Mesendoderm (in vitro differentiated cells): ENCODE results near the gene ACKR1.

Experiments
- DNase-seq: peaks from one replicate; pipeline ENCODE4 v3.0.0; 2013
- H2AK5ac ChIP-seq: 2 replicates; pipeline ENCODE4 v1.6.1; 2013; ENCODE audit warnings: low read length, inconsistent platforms
- H2BK120ac ChIP-seq: 2 replicates; pipeline ENCODE4 v1.6.1; 2013; ENCODE audit warnings: low read depth, mild to moderate bottlenecking, low read length, moderate library complexity, mixed read lengths
- H2BK15ac ChIP-seq: replicated peaks from 2 replicates; pipeline ENCODE4 v1.6.1; 2013; ENCODE audit warnings: low read depth, mild to moderate bottlenecking, moderate library complexity
- H2BK5ac ChIP-seq: 2 replicates; pipeline ENCODE4 v1.6.1; 2013; ENCODE audit warnings: low read length, inconsistent platforms
- H3K18ac ChIP-seq: 2 replicates; pipeline ENCODE4 v1.6.1; 2013; ENCODE audit warnings: mild to moderate bottlenecking, low read length, mixed read lengths
- H3K23ac ChIP-seq: one replicate; pipeline ENCODE4 v1.6.1; 2013; ENCODE audit warnings: low read length
- H3K27ac ChIP-seq: 2 replicates; pipeline ENCODE4 v1.5.1; 2013; ENCODE audit warnings: low read depth, mild to moderate bottlenecking, inconsistent platforms, low read length, moderate library complexity
- H3K27me3 ChIP-seq: 2 replicates; pipeline ENCODE4 v1.6.1; 2013; ENCODE audit warnings: low read length, control low read depth, mild to moderate bottlenecking, inconsistent platforms; ENCODE audit not compliant: insufficient read depth, poor library complexity
- H3K36me3 ChIP-seq: 2 replicates; pipeline ENCODE4 v1.6.1; 2013; ENCODE audit warnings: low read length, inconsistent platforms; ENCODE audit not compliant: control insufficient read depth, insufficient read depth
- H3K4ac ChIP-seq: one replicate; pipeline ENCODE4 v1.6.1; 2013; ENCODE audit warnings: low read depth, mild to moderate bottlenecking, low read length, moderate library complexity
- H3K4me1 ChIP-seq: 2 replicates; pipeline ENCODE4 v1.6.1; 2013; ENCODE audit warnings: low read depth, low read length, inconsistent platforms; ENCODE audit not compliant: control insufficient read depth
- H3K4me2 ChIP-seq: 2 replicates; pipeline ENCODE4 v1.6.1; 2013; ENCODE audit warnings: low read length
- H3K4me3 ChIP-seq: 2 replicates; pipeline ENCODE4 v1.5.1; 2013; ENCODE audit warnings: mild to moderate bottlenecking, low read length
- H3K56ac ChIP-seq: one replicate; pipeline ENCODE4 v1.6.1; 2013; ENCODE audit warnings: low read length
- H3K79me1 ChIP-seq: 2 replicates; pipeline ENCODE4 v1.6.1; 2013; ENCODE audit warnings: low read length, inconsistent platforms
- H3K79me2 ChIP-seq: 2 replicates; pipeline ENCODE4 v1.6.1; 2013; ENCODE audit warnings: mild to moderate bottlenecking, low read length; ENCODE audit not compliant: control insufficient read depth, insufficient read depth
- H3K9ac ChIP-seq: 2 replicates; pipeline ENCODE4 v1.6.1; 2013; ENCODE audit warnings: low read length, inconsistent platforms
- H4K5ac ChIP-seq: one replicate; pipeline ENCODE4 v1.6.1; 2013; ENCODE audit warnings: low read length
- H4K8ac ChIP-seq: one replicate; pipeline ENCODE4 v1.6.1; 2013; ENCODE audit warnings: low read depth, mild to moderate bottlenecking, control low read depth, low read length, moderate library complexity
- WGBS: extraction: QIAGEN DNeasy Blood & Tissue Kit; methylation state at CpG from one replicate; pipeline ENCODE4 v1.1.7; 2013; ENCODE audit warnings: low lambda C conversion rate, missing lambda C conversion rate; ENCODE audit not compliant: insufficient coverage; ENCODE audit errors: extremely low coverage; 5-methylcytosine and 5-hydroxymethylcytosine counted together

Gene ACKR1

GRCh38 chr1:159168043-159168442 lies 36.6 kb upstream of the ACKR1 start:
- Histone ChIP-seq H4K5ac (no peak overlapping the region), H2BK15ac (no peak overlapping the region)

GRCh38 chr1:159170639-159171038 lies 34.0 kb upstream of the ACKR1 start:
- no peak overlapping the region for H2BK5ac ChIP-seq
- H2BK120ac ChIP-seq: no peak overlapping the region
- DNase-seq: peak; percentile 28
- H3K4ac ChIP-seq: no peak overlapping the region
- H3K79me1 ChIP-seq: no peaks in the 10 kb centered on the region
- no peak overlapping the region for H3K4me2 ChIP-seq
- H3K79me2 ChIP-seq: no peaks in the 10 kb centered on the region
- WGBS: 100% methylated on average over 2 of the region's 5 CpGs
- H3K27me3 ChIP-seq: no peaks in the 10 kb centered on the region
- no peak overlapping the region for H3K4me3 ChIP-seq
- peaks cover 3% of the 10 kb centered on the region for H3K4me1 ChIP-seq
- no peak overlapping the region for H3K23ac ChIP-seq
- H3K27ac ChIP-seq: no peak overlapping the region
- H4K8ac ChIP-seq: no peak overlapping the region
- H3K56ac ChIP-seq: no peak overlapping the region
- no peaks in the 10 kb centered on the region for H3K36me3 ChIP-seq
- no peak overlapping the region for H3K9ac ChIP-seq
- H2AK5ac ChIP-seq: no peak overlapping the region
- no peak overlapping the region for H3K18ac ChIP-seq
- no peak overlapping the region for H2BK15ac ChIP-seq
- H4K5ac ChIP-seq: no peak overlapping the region

More at GRCh38 chr1:159168043-159168442, 36.6 kb upstream of the ACKR1 start:
- H3K9ac ChIP-seq: no peak overlapping the region
- H3K56ac ChIP-seq: no peak overlapping the region
- H3K23ac ChIP-seq: no peak overlapping the region
- no peak overlapping the region for H3K27ac ChIP-seq
- no peaks in the 10 kb centered on the region for H3K79me2 ChIP-seq
- H4K8ac ChIP-seq: no peak overlapping the region
- no peak overlapping the region for H3K4me3 ChIP-seq
- no peak overlapping the region for H3K4me2 ChIP-seq
- DNase-seq: no peak
- H3K4ac ChIP-seq: no peak overlapping the region
- H2AK5ac ChIP-seq: no peak overlapping the region
- no peak overlapping the region for H2BK5ac ChIP-seq
- H3K27me3 ChIP-seq: no peaks in the 10 kb centered on the region
- no peak overlapping the region for H3K18ac ChIP-seq
- no peak overlapping the region for H2BK120ac ChIP-seq
- H3K36me3 ChIP-seq: no peaks in the 10 kb centered on the region
- H3K4me1 ChIP-seq: no peaks in the 10 kb centered on the region
- no peaks in the 10 kb centered on the region for H3K79me1 ChIP-seq
- no CpG with 5 or more reads among the region's 4 CpGs for WGBS

- no peak within 1 kb of the TSS for H3K27ac ChIP-seq
Measured at GRCh38 chr1:159171254-159171687, 33.4 kb upstream of the ACKR1 start, which contains the start of gene CADM3. Gene CADM3, plus strand, starts transcription at chr1:159171615. Its CDS starts 151 bp downstream, at chr1:159171766.

GRCh38 chr1:159171688-159172501 lies 32.8 kb upstream of the ACKR1 start:
- Histone ChIP-seq H3K23ac (peak overlapping the region; percentile 45), H3K9ac (peak overlapping the region; percentile 72), H2BK5ac (no peak overlapping the region), H4K8ac (no peak overlapping the region), H3K4ac (no peak overlapping the region), H3K4me1 (peaks cover 3% of the 10 kb centered on the region), H3K27me3 (no peaks in the 10 kb centered on the region), H4K5ac (no peak overlapping the region), H3K56ac (peak overlapping the region; percentile 82), H3K79me2 (no peaks in the 10 kb centered on the region), H2AK5ac (no peak overlapping the region), H3K27ac (no peak overlapping the region), H3K36me3 (no peaks in the 10 kb centered on the region), H3K79me1 (no peaks in the 10 kb centered on the region), H2BK120ac (no peak overlapping the region), H3K4me2 (peak overlapping the region; percentile 99), H3K4me3 (peak overlapping the region; percentile 79), H3K18ac (peak overlapping the region; percentile 83), H2BK15ac (no peak overlapping the region)
- peak; percentile 78 for DNase-seq
- no CpG with 5 or more reads among the region's 49 CpGs for WGBS

More at GRCh38 chr1:159171254-159171687, 33.4 kb upstream of the ACKR1 start, which contains the start of gene CADM3:
- Histone ChIP-seq H3K4me3 (peak within 1 kb of the TSS; percentile 79), H3K23ac (peak within 1 kb of the TSS; percentile 45), H2AK5ac (no peak within 1 kb of the TSS), H3K79me1 (no peaks in the 10 kb centered on the region), H3K4ac (no peak within 1 kb of the TSS), H4K5ac (no peak within 1 kb of the TSS), H2BK120ac (no peak within 1 kb of the TSS), H3K18ac (peak within 1 kb of the TSS; percentile 83), H3K9ac (peak within 1 kb of the TSS; percentile 72), H3K79me2 (no peaks in the 10 kb centered on the region), H2BK15ac (no peak within 1 kb of the TSS), H2BK5ac (no peak within 1 kb of the TSS), H3K4me2 (peak within 1 kb of the TSS; percentile 99), H4K8ac (no peak within 1 kb of the TSS), H3K36me3 (no peaks in the 10 kb centered on the region), H3K4me1 (peaks cover 3% of the 10 kb centered on the region), H3K56ac (peak within 1 kb of the TSS; percentile 82), H3K27me3 (no peaks in the 10 kb centered on the region)
- no CpG with 5 or more reads among the region's 29 CpGs for WGBS
- DNase-seq: peak; percentile 66

GRCh38 chr1:159172614-159173291 lies 31.9 kb upstream of the ACKR1 start:
- Histone ChIP-seq H3K79me2 (no peaks in the 10 kb centered on the region), H2BK15ac (no peak overlapping the region), H4K8ac (no peak overlapping the region), H2BK120ac (no peak overlapping the region), H2AK5ac (no peak overlapping the region), H3K4me1 (peaks cover 3% of the 10 kb centered on the region), H4K5ac (no peak overlapping the region), H3K36me3 (no peaks in the 10 kb centered on the region), H3K4ac (no peak overlapping the region), H3K23ac (no peak overlapping the region), H3K18ac (no peak overlapping the region), H3K4me2 (peak overlapping the region; percentile 99), H2BK5ac (no peak overlapping the region), H3K9ac (peak overlapping the region; percentile 31), H3K27me3 (no peaks in the 10 kb centered on the region), H3K79me1 (no peaks in the 10 kb centered on the region), H3K56ac (peak overlapping the region; percentile 49), H3K27ac (no peak overlapping the region), H3K4me3 (peak overlapping the region; percentile 79)
- DNase-seq: peak; percentile 80
- no CpG with 5 or more reads among the region's 17 CpGs for WGBS
